Erythroblast (primary cell): ENCODE data around the gene COG1.
"Not testable (repeated sequence)": the region's sequence is repeated elsewhere in the genome, so short reads cannot be mapped to it uniquely, and the experiment has no call there.

Source experiments
- DNase-seq, 2 experiments: peaks; one replicate each; lab custom pipeline; 2025; lab: John Stamatoyannopoulos, UW
- GATA1 ChIP-seq: IDR thresholded peaks from 2 replicates; pipeline ENCODE4 v1.6.1; 2011; ENCODE audit warnings: low read depth, mild to moderate bottlenecking, control low read depth, low read length, moderate library complexity
- POLR2A ChIP-seq: IDR thresholded peaks from 2 replicates; pipeline ENCODE4 v1.6.1; 2011; ENCODE audit warnings: mild to moderate bottlenecking, low read length

The COG1 gene, protein sequence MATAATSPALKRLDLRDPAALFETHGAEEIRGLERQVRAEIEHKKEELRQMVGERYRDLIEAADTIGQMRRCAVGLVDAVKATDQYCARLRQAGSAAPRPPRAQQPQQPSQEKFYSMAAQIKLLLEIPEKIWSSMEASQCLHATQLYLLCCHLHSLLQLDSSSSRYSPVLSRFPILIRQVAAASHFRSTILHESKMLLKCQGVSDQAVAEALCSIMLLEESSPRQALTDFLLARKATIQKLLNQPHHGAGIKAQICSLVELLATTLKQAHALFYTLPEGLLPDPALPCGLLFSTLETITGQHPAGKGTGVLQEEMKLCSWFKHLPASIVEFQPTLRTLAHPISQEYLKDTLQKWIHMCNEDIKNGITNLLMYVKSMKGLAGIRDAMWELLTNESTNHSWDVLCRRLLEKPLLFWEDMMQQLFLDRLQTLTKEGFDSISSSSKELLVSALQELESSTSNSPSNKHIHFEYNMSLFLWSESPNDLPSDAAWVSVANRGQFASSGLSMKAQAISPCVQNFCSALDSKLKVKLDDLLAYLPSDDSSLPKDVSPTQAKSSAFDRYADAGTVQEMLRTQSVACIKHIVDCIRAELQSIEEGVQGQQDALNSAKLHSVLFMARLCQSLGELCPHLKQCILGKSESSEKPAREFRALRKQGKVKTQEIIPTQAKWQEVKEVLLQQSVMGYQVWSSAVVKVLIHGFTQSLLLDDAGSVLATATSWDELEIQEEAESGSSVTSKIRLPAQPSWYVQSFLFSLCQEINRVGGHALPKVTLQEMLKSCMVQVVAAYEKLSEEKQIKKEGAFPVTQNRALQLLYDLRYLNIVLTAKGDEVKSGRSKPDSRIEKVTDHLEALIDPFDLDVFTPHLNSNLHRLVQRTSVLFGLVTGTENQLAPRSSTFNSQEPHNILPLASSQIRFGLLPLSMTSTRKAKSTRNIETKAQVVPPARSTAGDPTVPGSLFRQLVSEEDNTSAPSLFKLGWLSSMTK

DNA sequence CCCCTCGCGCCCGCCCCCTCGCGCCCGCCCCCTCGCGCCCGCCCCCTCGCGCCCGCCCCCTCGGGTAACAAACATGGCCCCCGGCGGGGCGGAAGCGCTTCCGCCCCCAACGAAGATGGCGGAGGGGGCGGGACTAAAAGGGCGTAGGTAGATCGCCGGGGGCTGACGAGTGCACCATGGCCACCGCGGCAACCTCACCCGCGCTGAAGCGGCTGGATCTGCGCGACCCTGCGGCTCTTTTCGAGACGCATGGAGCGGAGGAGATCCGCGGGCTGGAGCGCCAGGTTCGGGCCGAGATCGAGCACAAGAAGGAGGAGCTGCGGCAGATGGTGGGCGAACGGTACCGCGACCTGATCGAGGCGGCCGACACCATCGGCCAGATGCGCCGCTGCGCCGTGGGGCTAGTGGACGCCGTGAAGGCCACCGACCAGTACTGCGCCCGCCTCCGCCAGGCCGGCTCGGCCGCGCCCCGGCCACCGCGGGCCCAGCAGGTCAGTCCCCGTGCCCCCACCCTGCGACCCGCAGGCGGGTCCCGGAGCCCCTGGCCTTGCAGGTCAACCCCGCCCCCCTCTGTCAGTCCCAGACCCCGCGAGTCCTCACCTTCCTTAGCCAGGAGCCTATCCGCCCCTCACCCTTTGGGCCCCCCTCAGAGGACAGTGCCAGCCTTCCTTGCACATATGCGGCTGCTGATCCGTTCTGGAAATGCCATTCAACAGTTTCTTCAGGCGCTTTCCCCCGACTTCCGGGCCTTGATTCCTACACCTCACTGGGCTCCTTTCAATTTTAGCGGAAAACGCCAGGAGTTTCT is at the start of gene COG1:
Gene COG1 (plus strand): TSS at position 162 of the 808 bp plus-strand sequence. CDS start 15 bp downstream, at position 177.
- peak; percentile 95 to 97 for DNase-seq
- TF ChIP-seq POLR2A: no peak

DNA sequence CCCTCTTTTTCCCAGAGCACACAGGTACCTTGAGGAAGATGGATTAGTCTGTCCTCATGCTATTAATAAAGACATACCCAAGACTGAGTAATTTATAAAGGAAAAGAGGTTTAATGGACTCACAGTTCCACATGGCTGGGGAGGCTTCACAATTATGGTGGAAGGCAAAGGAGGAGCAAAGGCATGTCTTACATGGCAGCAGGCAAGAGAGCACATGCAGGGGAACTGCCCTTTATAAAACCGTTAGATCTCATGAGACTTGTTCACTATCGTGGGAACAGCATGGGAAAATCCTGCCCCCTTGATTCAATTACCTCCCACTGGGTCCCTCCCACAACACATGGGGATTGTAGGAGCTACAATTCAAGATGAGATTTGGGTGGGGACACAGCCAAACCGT is 48.6 kb upstream of the COG1 start:
- not testable (repeated sequence) for DNase-seq

DNA sequence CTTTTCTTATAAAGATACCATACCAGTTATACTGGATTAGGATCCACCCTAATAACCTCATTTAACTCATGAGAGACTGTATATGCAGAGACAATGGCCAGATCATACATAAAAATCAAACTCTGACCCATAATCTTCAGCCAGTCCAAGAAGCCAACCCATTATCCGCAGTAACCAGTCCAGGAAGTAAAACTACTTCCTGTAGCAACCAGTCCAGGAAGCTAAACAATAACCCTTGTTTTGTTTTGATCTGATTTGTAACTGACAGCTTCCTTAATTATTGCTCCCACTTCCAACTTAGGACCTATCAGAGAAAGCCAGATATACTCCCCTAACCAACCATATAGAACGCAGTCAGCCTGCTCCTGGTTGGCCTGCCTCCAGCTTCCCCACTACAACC is 47.2 kb upstream of the COG1 start:
- TF ChIP-seq GATA1: no peak
- TF ChIP-seq POLR2A: no peak
- DNase-seq: no peak

DNA sequence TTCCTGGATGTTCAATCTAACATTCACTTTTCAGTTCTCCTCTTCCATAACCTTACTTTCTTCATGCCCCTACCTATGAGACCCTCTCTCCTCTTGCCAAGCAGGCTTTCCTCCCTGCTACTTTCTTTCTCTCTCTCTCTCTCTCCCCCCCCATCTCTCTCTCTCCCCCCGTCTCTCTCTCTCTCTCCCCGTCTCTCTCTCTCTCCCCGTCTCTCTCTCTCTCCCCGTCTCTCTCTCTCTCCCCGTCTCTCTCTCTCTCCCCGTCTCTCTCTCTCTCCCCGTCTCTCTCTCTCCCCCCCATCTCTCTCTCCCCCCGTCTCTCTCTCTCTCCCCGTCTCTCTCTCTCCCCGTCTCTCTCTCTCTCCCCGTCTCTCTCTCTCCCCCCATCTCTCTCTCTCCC is 45.1 kb upstream of the COG1 start:
- not testable (repeated sequence) for DNase-seq

DNA sequence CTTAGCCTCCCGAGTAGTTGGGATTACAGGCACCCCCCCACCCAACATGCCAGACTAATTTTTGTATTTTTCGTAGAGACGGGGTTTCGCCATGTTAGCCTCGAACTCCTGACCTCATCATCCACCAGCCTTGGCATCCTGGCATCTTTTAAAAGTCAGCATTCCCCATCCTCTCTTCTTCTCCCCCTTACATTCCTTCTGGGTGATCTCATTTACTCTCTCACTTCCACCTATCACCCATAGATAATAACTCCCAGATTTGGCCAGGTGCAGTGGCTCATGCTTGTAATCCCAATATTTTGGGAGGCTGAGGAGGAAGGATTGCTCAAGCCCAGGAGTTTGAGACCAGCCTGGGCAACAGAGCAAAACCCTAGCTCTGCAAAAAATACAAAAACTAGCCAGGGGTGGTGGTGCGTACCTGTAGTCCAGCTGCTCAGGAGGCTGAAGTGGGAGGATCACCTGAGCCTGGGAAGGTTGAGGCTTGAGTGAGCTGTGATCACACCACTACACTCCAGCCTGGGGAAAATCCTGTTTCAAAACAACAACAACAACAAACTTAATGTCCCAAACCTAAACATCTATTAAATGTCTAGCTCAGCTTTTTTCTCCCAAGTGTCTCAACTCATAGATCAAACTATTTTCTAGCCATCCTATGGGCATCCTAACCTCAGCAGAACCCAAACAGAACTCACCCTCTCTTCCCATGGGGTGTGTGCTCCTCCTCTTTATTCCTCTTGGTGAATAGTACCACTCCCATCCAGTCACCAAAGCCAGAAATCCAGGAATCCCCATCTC is 44.1 kb upstream of the COG1 start:
- no peak for DNase-seq
- TF ChIP-seq POLR2A: no peak
- TF ChIP-seq GATA1: no peak

DNA sequence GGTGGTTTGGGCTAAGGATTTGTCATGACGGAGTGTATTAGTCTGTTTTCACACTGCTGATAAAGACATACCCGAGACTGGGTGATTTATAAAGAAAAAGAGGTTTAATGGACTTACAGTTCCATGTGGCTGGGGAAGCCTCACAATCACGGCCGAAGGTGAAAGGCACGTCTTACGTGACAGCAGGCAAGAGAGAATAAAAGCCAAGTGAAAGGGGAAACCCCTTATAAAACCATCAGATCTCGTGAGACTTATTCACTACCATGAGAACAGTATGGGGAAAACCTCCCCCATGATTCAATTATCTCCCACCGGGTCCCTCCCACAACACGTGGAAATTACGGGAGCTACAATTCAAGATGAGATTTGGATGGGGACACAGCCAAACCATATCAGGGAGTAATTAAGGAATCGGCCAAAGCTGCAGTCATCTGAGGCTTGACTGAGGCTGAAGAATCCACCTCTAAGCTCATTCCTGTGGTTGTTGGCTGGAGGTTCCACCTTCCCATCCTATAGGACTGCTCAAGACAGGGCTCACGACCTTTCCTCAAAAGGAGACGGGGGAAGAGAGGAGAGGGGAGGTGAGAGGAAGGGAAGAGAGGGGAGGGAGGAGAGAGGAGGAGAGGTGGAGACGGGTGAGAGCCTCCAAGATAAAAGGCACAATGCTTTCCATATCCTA is 42.1 kb upstream of the COG1 start:
- DNase-seq: not testable (repeated sequence)

DNA sequence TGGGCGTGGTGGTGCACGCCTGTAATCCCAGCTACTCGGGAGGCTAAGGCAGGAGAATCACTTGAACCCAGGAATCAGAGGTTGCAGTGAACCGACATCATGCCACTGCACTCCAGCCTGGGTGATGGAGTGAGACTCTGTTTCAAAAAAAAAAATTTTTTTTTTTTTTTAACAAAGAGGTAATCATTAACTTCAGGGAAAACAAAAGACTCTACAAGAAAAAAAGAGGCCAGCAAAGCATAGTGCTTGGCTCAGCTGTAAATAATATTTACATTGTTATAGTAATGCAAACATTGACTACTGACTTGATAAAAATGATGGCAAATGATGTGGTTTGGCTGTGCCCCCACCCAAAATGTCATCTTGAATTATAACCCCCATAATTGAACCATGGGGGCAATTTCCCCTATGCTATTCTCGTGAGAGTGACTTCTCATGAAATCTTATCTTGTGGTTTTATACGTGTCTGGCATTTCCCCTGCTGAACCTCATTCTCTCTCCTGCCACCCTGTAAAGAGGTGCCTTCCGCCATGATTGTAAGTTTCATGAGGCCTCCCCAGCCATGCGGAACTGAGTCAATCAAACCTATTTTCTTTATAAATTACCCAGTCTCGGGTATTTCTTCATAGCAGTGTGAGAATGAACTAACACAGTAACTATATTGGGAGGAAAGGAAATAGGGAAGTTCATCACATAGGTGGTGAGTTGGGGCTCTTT is 40.8 kb upstream of the COG1 start:
- no peak for TF ChIP-seq POLR2A
- no peak for TF ChIP-seq GATA1
- no peak for DNase-seq

DNA sequence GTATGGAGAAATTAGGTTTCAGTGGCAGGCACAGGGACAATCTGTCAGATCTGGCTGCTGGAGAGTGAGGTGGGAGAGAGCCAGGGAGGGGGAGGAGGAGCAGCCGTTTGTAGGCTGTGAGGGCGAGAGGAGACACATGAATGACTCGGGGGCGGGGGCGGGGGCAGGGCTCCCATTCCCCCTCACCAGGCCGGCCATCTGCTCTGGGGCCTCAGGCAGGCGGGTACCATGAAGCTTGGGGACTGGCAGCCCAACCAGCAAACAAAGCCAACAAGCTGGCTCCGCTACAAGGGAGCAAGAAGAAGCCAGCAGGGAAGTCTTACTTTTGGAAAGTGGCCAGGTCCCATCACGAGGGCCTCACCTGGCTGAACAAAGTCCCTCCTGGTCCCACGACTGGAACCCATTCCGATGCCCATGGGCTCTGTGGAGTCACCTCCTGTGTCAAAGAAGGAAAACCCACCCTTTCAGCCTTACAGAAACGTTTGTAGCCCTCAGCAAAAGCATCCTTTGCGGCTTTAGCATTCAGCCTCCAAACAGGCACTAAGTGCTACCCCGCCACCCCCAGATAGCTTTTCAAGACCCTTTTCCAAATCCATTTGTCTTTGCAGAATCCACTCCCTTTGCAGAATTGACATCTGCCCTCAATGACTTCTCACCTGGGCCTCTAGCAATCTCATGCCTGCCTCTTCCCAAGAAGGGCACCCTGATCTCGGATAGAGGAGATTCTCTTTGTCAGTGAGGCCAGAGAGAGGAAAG is 37.3 kb upstream of the COG1 start:
- DNase-seq: no peak
- no peak for TF ChIP-seq POLR2A
- TF ChIP-seq GATA1: no peak

DNA sequence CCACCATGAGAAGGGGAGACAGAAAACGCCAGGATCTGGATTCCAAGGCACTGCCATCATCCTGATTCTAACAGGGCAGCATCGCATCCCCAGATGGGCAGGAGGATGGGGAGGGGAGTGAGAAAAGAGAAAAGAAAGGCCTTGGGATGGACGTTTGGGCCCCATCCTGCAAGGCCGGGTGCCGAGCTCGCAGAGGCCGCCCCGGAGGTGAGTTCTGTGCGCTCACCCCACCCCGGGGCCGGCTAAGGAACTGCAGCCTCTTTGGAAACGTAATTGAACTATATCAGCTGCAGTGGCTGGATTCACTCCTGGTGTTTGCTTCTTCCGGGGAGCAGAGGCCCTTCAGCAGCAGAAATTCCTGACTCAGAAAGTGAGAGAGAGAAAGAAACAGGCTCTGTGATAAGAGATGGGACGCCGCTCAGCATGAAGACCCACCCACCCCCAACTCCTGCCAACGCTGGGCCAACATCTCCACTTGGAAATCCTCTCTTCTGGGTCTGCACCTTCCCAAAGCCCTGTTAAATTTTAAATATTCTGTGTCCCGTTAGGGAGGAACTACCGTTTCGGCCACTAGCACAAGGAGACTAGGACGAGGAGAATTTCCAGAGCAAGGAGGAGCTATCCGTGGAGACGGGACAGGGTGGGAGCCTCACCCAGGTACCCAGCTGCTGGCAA is 36.6 kb upstream of the COG1 start:
- TF ChIP-seq GATA1 (no peak), POLR2A (no peak)
- DNase-seq: peak; percentile 60 to 66

DNA sequence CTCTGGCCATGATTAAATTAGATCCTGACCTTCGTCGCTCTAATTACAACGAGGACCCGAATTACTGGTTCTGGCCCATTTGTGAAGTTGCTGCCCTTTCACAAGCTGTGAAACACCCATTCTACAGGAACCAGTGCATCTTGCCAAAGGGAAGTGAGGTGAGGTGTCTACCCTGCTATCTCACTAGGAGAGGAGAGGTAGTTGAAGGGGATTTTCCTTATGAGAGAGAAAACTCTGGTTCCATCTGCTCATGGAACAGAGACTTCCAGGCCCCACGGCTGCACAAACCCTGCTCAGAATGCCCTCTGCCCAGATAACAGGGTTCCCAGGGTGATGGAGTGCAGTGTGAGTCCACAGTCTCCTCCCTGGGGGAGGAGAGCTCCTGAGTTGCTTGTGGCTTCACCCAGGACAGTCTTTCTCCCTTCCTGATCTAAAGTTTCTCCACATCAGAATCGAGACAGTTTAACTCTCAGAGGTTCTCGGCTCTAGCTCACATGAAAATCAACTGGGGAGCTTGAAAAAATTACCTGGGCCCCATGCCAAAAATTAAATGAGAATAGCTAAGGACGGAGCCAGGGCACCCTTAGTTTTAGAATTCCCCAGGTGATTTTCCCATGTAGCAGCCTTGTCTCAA is 35.9 kb upstream of the COG1 start:
- no peak for TF ChIP-seq POLR2A
- no peak for TF ChIP-seq GATA1
- DNase-seq: peak in 1 of 2 experiments; percentile 21
